ENCODE measurements around the gene KCNG2. TPM values are rescaled to one million over a fixed set of nuclear protein-coding genes. Genes with fewer than 3 reads are reported as not detected.

The KCNG2 gene
- total RNA-seq, 1 experiment from 2014 or later = not detected

DNA sequence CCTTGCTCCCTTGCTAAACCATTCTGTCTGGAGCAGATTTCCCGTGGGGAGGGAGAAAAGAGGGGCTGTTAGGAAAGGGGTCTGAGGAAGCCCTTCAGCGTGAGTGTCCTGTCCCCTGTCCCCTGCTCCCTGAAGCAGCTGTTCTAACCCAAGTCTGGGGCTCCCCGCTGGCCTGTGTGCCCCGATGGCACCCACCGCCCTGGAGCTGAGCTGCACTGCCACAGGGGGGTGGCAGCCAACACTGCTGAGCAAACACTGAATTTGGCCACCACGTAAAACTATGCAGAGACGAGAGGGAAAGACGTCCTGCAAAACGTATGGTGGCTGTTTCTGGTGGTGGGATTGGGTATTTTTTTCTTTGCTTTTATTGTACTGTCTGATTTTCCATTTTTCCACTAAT lies 17.9 kb downstream of the KCNG2 start:
- no peaks in the 10 kb centered on the region for H3K36me3 ChIP-seq (ENCODE audit: control insufficient read depth in 1 of 2, insufficient read depth in 2 of 2, low read length in 2 of 2)
- no peaks in the 10 kb centered on the region for H3K9me2 ChIP-seq (ENCODE audit: insufficient read depth)
- no peaks in the 10 kb centered on the region for H3K9me3 ChIP-seq (ENCODE audit: control insufficient read depth in 1 of 2, insufficient read depth in 1 of 2, low read depth in 1 of 2, low read length in 2 of 2)
- H3K27me3 ChIP-seq (ENCODE audit: insufficient read depth, low read length) = peaks cover 21% of the 10 kb centered on the region; the same call in 1 of the 2 replicates
- ATAC-seq (no peak), DNase-seq (ENCODE audit: low read depth, low spot score) (no peak)
- peaks cover 0 to 5% of the 10 kb centered on the region in 2 experiments; a peak in 1 of 4 replicates for H3K4me1 ChIP-seq (ENCODE audit: control insufficient read depth in 1 of 2, insufficient read depth in 2 of 2, low read length in 2 of 2)
- no peak for TF ChIP-seq ZNF274 (IDR thresholded peaks at IDR 0.05; ENCODE audit: low read depth, low read length)
- no peak for TF ChIP-seq SRF (IDR thresholded peaks at IDR 0.05; ENCODE audit: low read depth)
- TF ChIP-seq, protein P1, sequence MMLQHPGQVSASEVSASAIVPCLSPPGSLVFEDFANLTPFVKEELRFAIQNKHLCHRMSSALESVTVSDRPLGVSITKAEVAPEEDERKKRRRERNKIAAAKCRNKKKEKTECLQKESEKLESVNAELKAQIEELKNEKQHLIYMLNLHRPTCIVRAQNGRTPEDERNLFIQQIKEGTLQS (IDR thresholded peaks at IDR 0.05) = no peak
- TF ChIP-seq, protein P2, sequence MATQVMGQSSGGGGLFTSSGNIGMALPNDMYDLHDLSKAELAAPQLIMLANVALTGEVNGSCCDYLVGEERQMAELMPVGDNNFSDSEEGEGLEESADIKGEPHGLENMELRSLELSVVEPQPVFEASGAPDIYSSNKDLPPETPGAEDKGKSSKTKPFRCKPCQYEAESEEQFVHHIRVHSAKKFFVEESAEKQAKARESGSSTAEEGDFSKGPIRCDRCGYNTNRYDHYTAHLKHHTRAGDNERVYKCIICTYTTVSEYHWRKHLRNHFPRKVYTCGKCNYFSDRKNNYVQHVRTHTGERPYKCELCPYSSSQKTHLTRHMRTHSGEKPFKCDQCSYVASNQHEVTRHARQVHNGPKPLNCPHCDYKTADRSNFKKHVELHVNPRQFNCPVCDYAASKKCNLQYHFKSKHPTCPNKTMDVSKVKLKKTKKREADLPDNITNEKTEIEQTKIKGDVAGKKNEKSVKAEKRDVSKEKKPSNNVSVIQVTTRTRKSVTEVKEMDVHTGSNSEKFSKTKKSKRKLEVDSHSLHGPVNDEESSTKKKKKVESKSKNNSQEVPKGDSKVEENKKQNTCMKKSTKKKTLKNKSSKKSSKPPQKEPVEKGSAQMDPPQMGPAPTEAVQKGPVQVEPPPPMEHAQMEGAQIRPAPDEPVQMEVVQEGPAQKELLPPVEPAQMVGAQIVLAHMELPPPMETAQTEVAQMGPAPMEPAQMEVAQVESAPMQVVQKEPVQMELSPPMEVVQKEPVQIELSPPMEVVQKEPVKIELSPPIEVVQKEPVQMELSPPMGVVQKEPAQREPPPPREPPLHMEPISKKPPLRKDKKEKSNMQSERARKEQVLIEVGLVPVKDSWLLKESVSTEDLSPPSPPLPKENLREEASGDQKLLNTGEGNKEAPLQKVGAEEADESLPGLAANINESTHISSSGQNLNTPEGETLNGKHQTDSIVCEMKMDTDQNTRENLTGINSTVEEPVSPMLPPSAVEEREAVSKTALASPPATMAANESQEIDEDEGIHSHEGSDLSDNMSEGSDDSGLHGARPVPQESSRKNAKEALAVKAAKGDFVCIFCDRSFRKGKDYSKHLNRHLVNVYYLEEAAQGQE (IDR thresholded peaks at IDR 0.05; ENCODE audit: low read depth) = no peak
- ChIA-PET POLR2A (no interaction called here), RAD21 (ENCODE audit: low non-redundant PET in 1 of 2, low total read pairs in 2 of 2, uncharacterized antibody in 2 of 2, unreplicated experiment in 2 of 2) (no interaction called here), CTCF (no interaction called here)
- no TSS peak for BruUV-seq (replicated peaks)
- H2AFZ ChIP-seq (ENCODE audit: low read depth, low read length, poor library complexity, severe bottlenecking) = no peak overlapping the region
- H3K4me2 ChIP-seq (ENCODE audit: low read length) = no peak overlapping the region
- no peak overlapping the region for H3K4me3 ChIP-seq (replicated peaks in 1 of 2; ENCODE audit: low read depth in 1 of 2, low read length in 2 of 2)
- H3K79me2 ChIP-seq (ENCODE audit: insufficient read depth, low read length) = no peaks in the 10 kb centered on the region
- no peaks in the 10 kb centered on the region for H4K20me1 ChIP-seq (ENCODE audit: insufficient read depth)
- intact Hi-C loops (cut with micrococcal nuclease) = no loop called here
- no peak overlapping the region for H3K27ac ChIP-seq (ENCODE audit: low read depth, low read length)
- H3K9ac ChIP-seq (ENCODE audit: low read length) = no peak overlapping the region

DNA sequence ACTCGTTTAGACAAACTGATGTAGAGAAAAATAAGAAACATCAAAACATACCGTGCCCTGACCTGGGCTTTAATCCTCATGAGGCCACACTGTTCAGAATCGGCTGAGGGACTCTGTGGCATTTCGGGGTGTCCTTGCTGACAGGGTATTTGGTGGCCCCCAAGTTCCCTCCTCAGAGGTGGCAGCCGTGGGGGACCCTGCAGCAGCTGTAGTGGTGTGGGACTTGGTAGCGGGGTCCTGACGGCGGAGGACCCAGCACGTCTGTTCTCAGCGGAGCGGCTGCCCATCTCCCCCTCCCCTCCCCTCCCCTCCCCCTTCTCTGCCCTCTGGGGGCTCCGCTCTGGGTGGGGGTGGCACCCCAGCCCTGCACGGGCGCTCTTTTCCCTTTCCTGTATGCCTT lies 18.4 kb downstream of the KCNG2 start:
- ChIA-PET CTCF (no interaction called here), POLR2A (no interaction called here), RAD21 (ENCODE audit: low non-redundant PET in 1 of 2, low total read pairs in 2 of 2, uncharacterized antibody in 2 of 2, unreplicated experiment in 2 of 2) (no interaction called here)
- intact Hi-C loops (cut with micrococcal nuclease) = no loop called here
- Histone ChIP-seq H3K9me3 (ENCODE audit: control insufficient read depth in 1 of 2, insufficient read depth in 1 of 2, low read depth in 1 of 2, low read length in 2 of 2) (no peaks in the 10 kb centered on the region), H3K4me2 (ENCODE audit: low read length) (no peak overlapping the region), H3K9ac (ENCODE audit: low read length) (no peak overlapping the region), H3K4me1 (ENCODE audit: control insufficient read depth in 1 of 2, insufficient read depth in 2 of 2, low read length in 2 of 2) (peaks cover 0 to 5% of the 10 kb centered on the region in 2 experiments; a peak in 1 of 4 replicates), H4K20me1 (ENCODE audit: insufficient read depth) (no peaks in the 10 kb centered on the region), H3K27me3 (ENCODE audit: insufficient read depth, low read length) (peaks cover 21% of the 10 kb centered on the region; the same call in 1 of the 2 replicates), H3K79me2 (ENCODE audit: insufficient read depth, low read length) (no peaks in the 10 kb centered on the region), H3K9me2 (ENCODE audit: insufficient read depth) (no peaks in the 10 kb centered on the region), H3K36me3 (ENCODE audit: control insufficient read depth in 1 of 2, insufficient read depth in 2 of 2, low read length in 2 of 2) (no peaks in the 10 kb centered on the region), H3K4me3 (replicated peaks in 1 of 2; ENCODE audit: low read depth in 1 of 2, low read length in 2 of 2) (no peak overlapping the region), H2AFZ (ENCODE audit: low read depth, low read length, poor library complexity, severe bottlenecking) (no peak overlapping the region), H3K27ac (ENCODE audit: low read depth, low read length) (no peak overlapping the region)
- DNase-seq (ENCODE audit: low read depth, low spot score) (no peak), ATAC-seq (no peak)
- no TSS peak for BruUV-seq (replicated peaks)
- TF ChIP-seq CEBPB (IDR thresholded peaks at IDR 0.05; ENCODE audit: low read depth) = no peak
- TF ChIP-seq SRF (IDR thresholded peaks at IDR 0.05; ENCODE audit: low read depth) = no peak
- no peak for TF ChIP-seq SP1 (IDR thresholded peaks at IDR 0.05; ENCODE audit: low read depth)
- TF ChIP-seq RAD21 (IDR thresholded peaks at IDR 0.05; ENCODE audit: low read depth) = no peak
- TF ChIP-seq FOSL1 (IDR thresholded peaks at IDR 0.05; ENCODE audit: low read depth) = no peak
- no peak for TF ChIP-seq POLR2A (IDR thresholded peaks at IDR 0.05; ENCODE audit: borderline replicate concordance, extremely low read depth, insufficient read depth, insufficient read length)
- TF ChIP-seq, protein P2 (IDR thresholded peaks at IDR 0.05; ENCODE audit: low read depth) = no peak
- no peak for TF ChIP-seq POLR2AphosphoS5 (IDR thresholded peaks at IDR 0.05; ENCODE audit: low read depth, low read length)
- TF ChIP-seq EGR1 (IDR thresholded peaks at IDR 0.05; ENCODE audit: low read depth) = no peak

Measured in HCT116 (cell line).